Right ventricle myocardium superior (tissue), 1 donor: ENCODE data around the gene EPB41L3. TPM values are rescaled to one million over a fixed set of nuclear protein-coding genes. Genes with fewer than 3 reads are reported as not detected.

Experiments used
- ATAC-seq: fragments of 200-7000 bp; cut with Tn5 transposase; one replicate; pipeline ENCODE4 v1.9.1; 2020; ENCODE audit warnings: mild to moderate bottlenecking; ENCODE audit not compliant: poor library complexity
- DNase-seq: peaks from one replicate; pipeline ENCODE4 v3.0.0-alpha.2; 2020
- intact Hi-C: fragments of 100-400 bp; cut with DNase I; formaldehyde crosslinking; loops from one replicate; pipeline ENCODE4 v1.11.2; 2022
- total RNA-seq: library from RNA; stranded (reverse); fragmentation: NEBNext Ultra II Directional; extraction: Animal tissue kit (Norgen Biotek cat#: 25700); gene quantifications from one replicate; pipeline ENCODE4 v1.2.1, GENCODE V29; 2021
- donor health status: DM: no; HTN: yes; CAD: no; lungs with severe emphysema.

Gene EPB41L3
- total RNA-seq, 1 donor from 2014 or later, result 6.8 TPM

GRCh38 chr18:5464251-5464650, 79.5 kb downstream of the EPB41L3 start:
- ATAC-seq, result no peak
- DNase-seq, result no peak
- intact Hi-C loops, result loop anchor here (10.0 kb wide), 1 partner anchor 81 kb away; the partner anchor contains the start of gene EPB41L3

- intact Hi-C loops, result loop anchor here (10.0 kb wide), 1 partner anchor 81 kb away; the partner anchor contains the start of gene EPB41L3
- no peak for DNase-seq
- ATAC-seq, result no peak
These were observed 80.0 kb downstream of the EPB41L3 start for GRCh38 chr18:5463831-5464230.

- ATAC-seq, result peak; percentile 89
- DNase-seq, result peak; percentile 78
- intact Hi-C loops, result loop anchor here (10.0 kb wide), 1 partner anchor 81 kb away; the partner anchor contains the start of gene EPB41L3
These were observed 80.4 kb downstream of the EPB41L3 start for GRCh38 chr18:5463390-5463789.

GRCh38 chr18:5462227-5462626, 81.6 kb downstream of the EPB41L3 start:
- ATAC-seq (no peak), DNase-seq (no peak)
- intact Hi-C loops, result loop anchor here (10.0 kb wide), 1 partner anchor 83 kb away; the partner anchor contains the start of gene EPB41L3

- no peak for ATAC-seq
- intact Hi-C loops, result loop anchor here (10.0 kb wide), 1 partner anchor 84 kb away; the partner anchor contains the start of gene EPB41L3
- no peak for DNase-seq
These were observed 82.8 kb downstream of the EPB41L3 start for GRCh38 chr18:5461041-5461440.

GRCh38 chr18:5457462-5457957, 86.3 kb downstream of the EPB41L3 start:
- DNase-seq, result no peak
- intact Hi-C loops, result no loop called here
- no peak for ATAC-seq

- intact Hi-C loops, result no loop called here
- ATAC-seq, result peak; percentile 91
- no peak for DNase-seq
These were observed 87.0 kb downstream of the EPB41L3 start for GRCh38 chr18:5456577-5457461.

- ATAC-seq, result peak; percentile 46
- intact Hi-C loops, result no loop called here
- DNase-seq, result no peak
These were observed 88.1 kb downstream of the EPB41L3 start for GRCh38 chr18:5455674-5456073.

- intact Hi-C loops, result no loop called here
- ATAC-seq (no peak), DNase-seq (no peak)
These were observed 90.8 kb downstream of the EPB41L3 start for GRCh38 chr18:5452943-5453443.

GRCh38 chr18:5451871-5452270, 91.9 kb downstream of the EPB41L3 start:
- intact Hi-C loops, result no loop called here
- DNase-seq (no peak), ATAC-seq (no peak)

GRCh38 chr18:5451150-5451549, 92.6 kb downstream of the EPB41L3 start:
- ATAC-seq (no peak), DNase-seq (no peak)
- intact Hi-C loops, result no loop called here

- intact Hi-C loops, result no loop called here
- ATAC-seq (no peak), DNase-seq (no peak)
These were observed 93.8 kb downstream of the EPB41L3 start for GRCh38 chr18:5449858-5450509.

GRCh38 chr18:5447442-5447841, 96.4 kb downstream of the EPB41L3 start:
- DNase-seq (no peak), ATAC-seq (no peak)
- intact Hi-C loops, result no loop called here

- DNase-seq (no peak), ATAC-seq (no peak)
- intact Hi-C loops, result no loop called here
These were observed 99.0 kb downstream of the EPB41L3 start for GRCh38 chr18:5444847-5445246.

GRCh38 chr18:5444269-5444668, 99.5 kb downstream of the EPB41L3 start:
- ATAC-seq (no peak), DNase-seq (no peak)
- intact Hi-C loops, result no loop called here

- DNase-seq (no peak), ATAC-seq (peak; percentile 52)
- intact Hi-C loops, result no loop called here
These were observed 103.7 kb downstream of the EPB41L3 start for GRCh38 chr18:5439986-5440696.

GRCh38 chr18:5434425-5434824, 109.4 kb downstream of the EPB41L3 start:
- ATAC-seq, result no peak
- intact Hi-C loops, result no loop called here
- no peak for DNase-seq

GRCh38 chr18:5431836-5432575, 111.8 kb downstream of the EPB41L3 start:
- DNase-seq (no peak), ATAC-seq (no peak)
- intact Hi-C loops, result no loop called here
